ENCODE data around the gene TFAP2C. TPM values are rescaled to one million over a fixed set of nuclear protein-coding genes. Genes with fewer than 3 reads are reported as not detected.
"Not testable (repeated sequence)": the region's sequence is repeated elsewhere in the genome, so short reads cannot be mapped to it uniquely, and the experiment has no call there.

Gene TFAP2C
- total RNA-seq, 2 donors from 2014 or later: 9.4 to 22.4 TPM

- WGBS: 73% methylated on average over 10 of the region's 10 CpGs
- Histone ChIP-seq H3K27ac (no peak overlapping the region), H3K27me3 (replicated peaks; ENCODE audit: insufficient read depth) (no peaks in the 10 kb centered on the region), H3K9me3 (no peaks in the 10 kb centered on the region), H3K4me1 (replicated peaks) (no peaks in the 10 kb centered on the region), H3K36me3 (no peaks in the 10 kb centered on the region), H3K4me3 (no peak overlapping the region)
- intact Hi-C loops (cut with DNase I): no loop called here
- no peak for TF ChIP-seq CTCF (IDR thresholded peaks at IDR 0.05)
- no peak for TF ChIP-seq POLR2AphosphoS5 (IDR thresholded peaks at IDR 0.05)
- TF ChIP-seq POLR2A (IDR thresholded peaks at IDR 0.05): no peak
- DNase-seq (ENCODE audit: low spot score): no peak
These were observed 8.5 kb downstream of the TFAP2C start for GRCh38 chr20:56637576-56637975.

GRCh38 chr20:56646599-56646998 is 17.5 kb downstream of the TFAP2C start:
- 91% methylated on average over 4 of the region's 4 CpGs for WGBS
- intact Hi-C loops (cut with DNase I): no loop called here

GRCh38 chr20:56653211-56653610 is 24.1 kb downstream of the TFAP2C start:
- Histone ChIP-seq H3K27me3 (replicated peaks; ENCODE audit: insufficient read depth) (no peaks in the 10 kb centered on the region), H3K36me3 (no peaks in the 10 kb centered on the region), H3K4me3 (no peak overlapping the region), H3K27ac (no peak overlapping the region), H3K4me1 (replicated peaks) (no peaks in the 10 kb centered on the region), H3K9me3 (no peaks in the 10 kb centered on the region)
- WGBS: 76% methylated on average over 4 of the region's 4 CpGs
- intact Hi-C loops (cut with DNase I): no loop called here
- no peak for DNase-seq (ENCODE audit: low spot score)
- TF ChIP-seq POLR2AphosphoS5 (IDR thresholded peaks at IDR 0.05) (no peak), POLR2A (IDR thresholded peaks at IDR 0.05) (no peak), CTCF (IDR thresholded peaks at IDR 0.05) (no peak)

More at GRCh38 chr20:56646599-56646998, 17.5 kb downstream of the TFAP2C start:
- H3K36me3 ChIP-seq: no peaks in the 10 kb centered on the region
- no peak for TF ChIP-seq POLR2A (IDR thresholded peaks at IDR 0.05)
- TF ChIP-seq CTCF (IDR thresholded peaks at IDR 0.05): no peak
- no peak for TF ChIP-seq POLR2AphosphoS5 (IDR thresholded peaks at IDR 0.05)
- DNase-seq (ENCODE audit: low spot score): no peak
- no peaks in the 10 kb centered on the region for H3K9me3 ChIP-seq
- no peaks in the 10 kb centered on the region for H3K27me3 ChIP-seq (replicated peaks; ENCODE audit: insufficient read depth)
- no peaks in the 10 kb centered on the region for H3K4me1 ChIP-seq (replicated peaks)
- no peak overlapping the region for H3K27ac ChIP-seq
- no peak overlapping the region for H3K4me3 ChIP-seq

- Histone ChIP-seq H3K4me1 (replicated peaks) (no peaks in the 10 kb centered on the region), H3K36me3 (no peaks in the 10 kb centered on the region), H3K27me3 (replicated peaks; ENCODE audit: insufficient read depth) (no peaks in the 10 kb centered on the region), H3K4me3 (no peak overlapping the region), H3K9me3 (no peaks in the 10 kb centered on the region), H3K27ac (no peak overlapping the region)
- TF ChIP-seq CTCF (IDR thresholded peaks at IDR 0.05) (no peak), POLR2AphosphoS5 (IDR thresholded peaks at IDR 0.05) (no peak), POLR2A (IDR thresholded peaks at IDR 0.05) (no peak)
- 58% methylated on average over 7 of the region's 7 CpGs for WGBS
- DNase-seq (ENCODE audit: low spot score): no peak
- intact Hi-C loops (cut with DNase I): no loop called here
These were observed 27.5 kb downstream of the TFAP2C start for GRCh38 chr20:56656632-56657031.

GRCh38 chr20:56657879-56658278 is 28.8 kb downstream of the TFAP2C start:
- intact Hi-C loops (cut with DNase I): no loop called here
- Histone ChIP-seq H3K4me3 (no peak overlapping the region), H3K36me3 (no peaks in the 10 kb centered on the region), H3K27me3 (replicated peaks; ENCODE audit: insufficient read depth) (no peaks in the 10 kb centered on the region), H3K4me1 (replicated peaks) (no peaks in the 10 kb centered on the region), H3K27ac (no peak overlapping the region), H3K9me3 (no peaks in the 10 kb centered on the region)
- TF ChIP-seq POLR2AphosphoS5 (IDR thresholded peaks at IDR 0.05) (no peak), CTCF (IDR thresholded peaks at IDR 0.05) (no peak), POLR2A (IDR thresholded peaks at IDR 0.05) (no peak)
- 34% methylated on average over 9 of the region's 9 CpGs for WGBS
- DNase-seq (ENCODE audit: low spot score): peak; percentile 9

- intact Hi-C loops (cut with DNase I); H3K4me1 ChIP-seq (replicated peaks); H3K36me3 ChIP-seq; H3K9me3 ChIP-seq; DNase-seq (ENCODE audit: low spot score); H3K27ac ChIP-seq; H3K27me3 ChIP-seq (replicated peaks; ENCODE audit: insufficient read depth); H3K4me3 ChIP-seq: not testable (repeated sequence)
- WGBS: 92% methylated on average over 8 of the region's 8 CpGs
These were observed 29.3 kb downstream of the TFAP2C start for GRCh38 chr20:56658341-56658947.

All from prostate gland (tissue), 2 donors.